Mucosa of descending colon (tissue), 3 donors: ENCODE results near the gene RBM47. TPM values are rescaled to one million over a fixed set of nuclear protein-coding genes. Genes with fewer than 3 reads are reported as not detected.
A peak's percentile ranks its signal among the peaks of the same experiment; 100 is the strongest.
"Not testable (repeated sequence)": the region's sequence is repeated elsewhere in the genome, so short reads cannot be mapped to it uniquely, and the experiment has no call there.

Experiments
- ATAC-seq: fragments of 200-7000 bp; cut with Tn5 transposase; one replicate; pipeline ENCODE4 v1.9.1; 2020; ENCODE audit warnings: mild to moderate bottlenecking, moderate library complexity
- DNase-seq, 3 donors: peaks; one replicate each; pipeline ENCODE4 v3.0.0-alpha.2; 2020
- H3K36me3 ChIP-seq: fragments of 200-600 bp; one replicate; pipeline ENCODE4 v1.8.0; 2021; ENCODE audit warnings: low read depth, mild to moderate bottlenecking
- H3K4me1 ChIP-seq: fragments of 200-600 bp; one replicate; pipeline ENCODE4 v1.8.0; 2021; ENCODE audit warnings: low read depth, mild to moderate bottlenecking
- H3K4me3 ChIP-seq: fragments of 200-600 bp; one replicate; pipeline ENCODE4 v1.8.0; 2021; ENCODE audit warnings: mild to moderate bottlenecking
- H3K9me3 ChIP-seq: fragments of 200-600 bp; one replicate; pipeline ENCODE4 v1.8.0; 2021; ENCODE audit warnings: mild to moderate bottlenecking
- intact Hi-C, 2 donors: fragments of 100-400 bp; cut with DNase I in 1 of 2; cut with micrococcal nuclease in 1 of 2; formaldehyde crosslinking; loops; one replicate each; pipeline versions ENCODE4 v1.11.0 to v1.11.1; 2022; cut with DNase I, micrococcal nuclease
- total RNA-seq, 3 donors: library from RNA; stranded (reverse); fragmentation: NEBNext Ultra II Directional in 2 of 3; extraction: Animal tissue kit (Norgen Biotek cat#: 25700) in 2 of 3; gene quantifications; one replicate each; pipeline versions ENCODE4 v1.2.1 to v1.2.4, GENCODE V29; 2021 to 2023
- TF ChIP-seq, protein P1 (sequence below): fragments of 200-600 bp; IDR thresholded peaks from one replicate; pipeline ENCODE4 v1.8.0; 2022; ENCODE audit warnings: antibody characterized with exemption, mild to moderate bottlenecking
- donor health status: DM: no; HTN: no; CAD: no; lungs with moderate emphysema.
- donor health status: DM: no; HTN: no; CAD: no.
- donor health status: DM: no; HTN: yes; CAD: no.

The RBM47 gene
- total RNA-seq, 3 donors from 2014 or later: 144 to 309 (median 258) TPM

- Histone ChIP-seq H3K4me1 (peaks cover 5% of the 10 kb centered on the region), H3K4me3 (no peak overlapping the region), H3K9me3 (no peaks in the 10 kb centered on the region), H3K36me3 (no peaks in the 10 kb centered on the region)
- ATAC-seq: no peak
- TF ChIP-seq, protein P1, sequence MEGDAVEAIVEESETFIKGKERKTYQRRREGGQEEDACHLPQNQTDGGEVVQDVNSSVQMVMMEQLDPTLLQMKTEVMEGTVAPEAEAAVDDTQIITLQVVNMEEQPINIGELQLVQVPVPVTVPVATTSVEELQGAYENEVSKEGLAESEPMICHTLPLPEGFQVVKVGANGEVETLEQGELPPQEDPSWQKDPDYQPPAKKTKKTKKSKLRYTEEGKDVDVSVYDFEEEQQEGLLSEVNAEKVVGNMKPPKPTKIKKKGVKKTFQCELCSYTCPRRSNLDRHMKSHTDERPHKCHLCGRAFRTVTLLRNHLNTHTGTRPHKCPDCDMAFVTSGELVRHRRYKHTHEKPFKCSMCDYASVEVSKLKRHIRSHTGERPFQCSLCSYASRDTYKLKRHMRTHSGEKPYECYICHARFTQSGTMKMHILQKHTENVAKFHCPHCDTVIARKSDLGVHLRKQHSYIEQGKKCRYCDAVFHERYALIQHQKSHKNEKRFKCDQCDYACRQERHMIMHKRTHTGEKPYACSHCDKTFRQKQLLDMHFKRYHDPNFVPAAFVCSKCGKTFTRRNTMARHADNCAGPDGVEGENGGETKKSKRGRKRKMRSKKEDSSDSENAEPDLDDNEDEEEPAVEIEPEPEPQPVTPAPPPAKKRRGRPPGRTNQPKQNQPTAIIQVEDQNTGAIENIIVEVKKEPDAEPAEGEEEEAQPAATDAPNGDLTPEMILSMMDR: no peak
- no peak for DNase-seq
- intact Hi-C loops: no loop called here
These were observed 107.7 kb downstream of the RBM47 start for GRCh38 chr4:40521957-40522356.

DNA sequence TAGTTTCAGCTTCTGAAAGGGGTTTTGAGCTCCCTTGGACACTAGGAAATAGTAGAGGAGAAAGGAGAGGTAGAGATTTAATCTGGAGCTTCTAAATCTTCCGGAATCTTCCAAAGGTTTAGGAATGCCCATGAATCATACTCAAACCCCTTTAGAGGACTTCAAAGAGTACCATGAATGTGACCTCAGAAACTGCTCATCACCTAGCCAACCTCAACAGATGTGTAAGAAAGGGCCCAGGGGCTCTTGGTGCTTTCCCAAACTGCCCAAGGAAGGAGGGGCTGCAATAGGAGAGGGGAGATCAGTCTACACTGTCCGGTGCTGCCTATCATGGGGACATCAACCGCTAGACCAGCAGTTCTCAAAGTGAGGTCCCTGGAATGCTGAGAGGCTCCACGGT, 109.1 kb downstream of the RBM47 start:
- Histone ChIP-seq H3K9me3 (no peaks in the 10 kb centered on the region), H3K4me3 (no peak overlapping the region), H3K36me3 (no peaks in the 10 kb centered on the region), H3K4me1 (peaks cover 15% of the 10 kb centered on the region)
- no peak for DNase-seq
- TF ChIP-seq, protein P1: no peak
- no peak for ATAC-seq
- intact Hi-C loops: no loop called here

DNA sequence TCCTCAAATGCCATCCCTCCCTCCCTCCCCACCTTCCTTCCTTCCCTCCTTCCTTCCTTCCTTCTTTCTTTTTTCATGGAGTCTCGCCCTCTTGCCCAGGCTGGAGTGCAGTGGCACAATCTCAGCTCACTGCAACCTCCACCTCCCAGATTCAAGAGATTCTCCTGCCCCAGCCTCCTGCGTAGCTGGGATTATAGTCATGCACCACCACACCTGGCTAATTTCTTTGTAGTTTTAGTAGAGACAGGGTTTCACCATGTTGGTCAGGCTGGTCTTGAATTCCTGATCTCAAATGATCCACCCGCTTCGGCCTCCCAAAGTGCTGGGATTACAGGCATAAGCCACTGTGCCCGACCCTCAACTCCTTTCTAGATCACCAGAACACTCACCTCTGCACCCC, 112.6 kb downstream of the RBM47 start:
- H3K9me3 ChIP-seq, intact Hi-C loops, DNase-seq, ATAC-seq, H3K36me3 ChIP-seq, H3K4me3 ChIP-seq: not testable (repeated sequence)
- H3K4me1 ChIP-seq: peaks cover 13% of the 10 kb centered on the region

DNA sequence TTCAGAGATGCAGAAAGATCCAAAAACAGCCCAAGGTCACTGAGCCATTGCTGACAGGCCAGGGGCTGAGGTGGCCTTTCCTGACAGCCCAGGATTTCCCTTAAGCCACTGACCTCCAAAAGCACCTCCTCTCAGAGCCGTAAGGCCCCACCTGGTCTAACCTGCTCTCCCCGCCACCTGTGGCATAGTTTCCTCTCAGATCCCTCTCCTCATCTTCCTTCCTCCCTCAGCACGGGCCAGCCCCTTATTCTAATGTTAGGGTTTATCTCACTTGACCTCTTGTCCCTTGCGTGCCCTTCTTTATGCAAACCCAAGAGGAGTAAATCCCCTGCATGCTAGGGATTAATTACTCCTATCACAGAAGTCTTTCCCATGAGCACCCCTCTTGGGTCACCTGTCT, 113.0 kb downstream of the RBM47 start:
- ATAC-seq: no peak
- Histone ChIP-seq H3K4me1 (peaks cover 13% of the 10 kb centered on the region), H3K36me3 (no peaks in the 10 kb centered on the region), H3K9me3 (no peaks in the 10 kb centered on the region), H3K4me3 (no peak overlapping the region)
- TF ChIP-seq, protein P1: no peak
- DNase-seq: peak in 2 of 3 donors; percentile 34 to 56
- intact Hi-C loops: no loop called here

- H3K36me3 ChIP-seq: no peaks in the 10 kb centered on the region
- peaks cover 18% of the 10 kb centered on the region for H3K4me1 ChIP-seq
- ATAC-seq (peak; percentile 84), DNase-seq (peak; percentile 81 to 90 (median 84))
- intact Hi-C loops: no loop called here
- no peaks in the 10 kb centered on the region for H3K9me3 ChIP-seq
- peak overlapping the region; percentile 25 for H3K4me3 ChIP-seq
- TF ChIP-seq, protein P1: no peak
These were observed 114.0 kb downstream of the RBM47 start for GRCh38 chr4:40515398-40516293.

DNA sequence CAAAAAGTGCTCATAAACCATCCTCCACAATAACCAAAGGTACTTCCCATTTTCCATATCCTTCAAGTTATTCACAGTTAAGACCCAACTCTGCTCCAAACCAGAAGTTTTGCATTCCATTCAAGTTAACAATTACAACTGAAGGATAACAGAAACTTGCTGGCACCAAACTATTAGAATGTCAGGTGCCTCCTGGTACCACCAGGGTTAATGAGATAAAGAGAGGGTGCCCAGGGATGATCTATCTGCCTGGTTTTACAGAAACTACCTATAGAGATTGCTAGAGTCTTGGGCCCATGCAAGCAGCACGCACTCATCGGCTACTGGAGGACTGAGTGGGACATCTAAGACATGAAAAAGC, 114.6 kb downstream of the RBM47 start:
- Histone ChIP-seq H3K4me3 (peak overlapping the region; percentile 25), H3K36me3 (no peaks in the 10 kb centered on the region), H3K9me3 (no peaks in the 10 kb centered on the region), H3K4me1 (peaks cover 22% of the 10 kb centered on the region)
- DNase-seq (peak in 1 of 3 donors; percentile 40), ATAC-seq (peak; percentile 4)
- intact Hi-C loops: no loop called here
- TF ChIP-seq, protein P1: no peak
